ENCODE results near the gene UBAP1L.
"Not testable (repeated sequence)": the region's sequence is repeated elsewhere in the genome, so short reads cannot be mapped to it uniquely, and the experiment has no call there.

UBAP1L gene

GRCh38 chr15:65115542-65115941 is 542 bp upstream of the UBAP1L start:
- no peak for TF ChIP-seq JUND (IDR thresholded peaks at IDR 0.05; ENCODE audit: low read depth)
- in situ Hi-C loops (cut with HindIII; ENCODE audit: low pct_unique_long_range_greater_than_20kb, low sequenced_read_pairs) = no loop called here
- no peak for DNase-seq (ENCODE audit: low read depth in 1 of 2, low spot score in 1 of 2)

DNA sequence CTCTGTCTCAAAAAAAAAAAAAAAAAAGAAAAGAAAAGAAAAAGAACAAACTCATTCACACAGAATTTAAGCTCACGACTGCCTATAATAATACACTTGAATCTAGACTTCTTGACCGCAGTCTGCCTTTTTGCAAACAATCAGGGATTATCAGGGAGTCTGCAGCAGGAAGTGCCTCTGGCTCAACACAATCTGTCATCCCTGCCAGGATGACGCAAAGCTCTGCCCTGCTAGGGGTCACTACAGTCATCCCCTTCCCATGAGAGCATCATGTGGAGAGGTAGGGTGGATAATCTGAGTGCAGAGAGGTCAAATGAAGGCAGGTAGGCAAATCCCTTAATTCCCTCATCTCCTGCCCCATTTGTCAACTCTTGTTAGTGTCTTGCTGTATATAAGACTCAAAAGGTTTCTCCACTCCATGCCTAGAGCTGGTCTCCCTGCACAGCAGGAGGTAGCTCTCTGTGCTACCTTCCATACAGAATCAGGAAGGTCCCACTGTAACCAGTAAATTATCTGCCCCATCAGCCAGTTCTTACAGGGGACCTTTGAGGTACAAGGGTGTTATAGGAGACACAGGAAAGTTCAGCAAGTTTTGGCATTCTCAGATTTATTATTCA is 4.2 kb downstream of the UBAP1L start:
- in situ Hi-C loops (cut with HindIII; ENCODE audit: low pct_unique_long_range_greater_than_20kb, low sequenced_read_pairs) = no loop called here
- no peak for DNase-seq (ENCODE audit: low read depth in 1 of 2, low spot score in 1 of 2)
- no peak for TF ChIP-seq JUND (IDR thresholded peaks at IDR 0.05; ENCODE audit: low read depth)

GRCh38 chr15:65106011-65106590 is 8.9 kb downstream of the UBAP1L start:
- TF ChIP-seq JUND (IDR thresholded peaks at IDR 0.05; ENCODE audit: low read depth) = no peak
- in situ Hi-C loops (cut with HindIII; ENCODE audit: low pct_unique_long_range_greater_than_20kb, low sequenced_read_pairs) = no loop called here
- DNase-seq (ENCODE audit: low read depth in 1 of 2, low spot score in 1 of 2) = no peak

DNA sequence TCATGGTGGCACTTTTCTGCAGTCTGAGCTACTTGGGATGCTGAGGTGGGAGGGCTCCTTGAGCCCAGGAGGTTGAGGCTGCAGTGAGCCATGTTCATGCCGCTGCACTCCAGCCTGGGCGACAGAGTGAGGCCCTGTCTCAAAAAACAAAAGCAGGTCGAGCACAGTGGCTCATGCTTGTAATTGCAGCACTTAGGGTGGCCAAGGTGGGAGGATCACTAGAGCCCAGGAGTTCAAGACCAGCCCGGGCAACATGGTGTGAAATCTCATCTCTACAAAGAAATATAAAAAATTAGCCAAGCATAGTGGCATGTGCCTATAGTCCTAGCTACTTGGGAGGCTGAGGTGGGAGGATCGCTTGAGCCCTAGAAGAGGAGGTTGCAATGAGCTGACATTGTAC is 10.0 kb downstream of the UBAP1L start:
- in situ Hi-C loops (cut with HindIII; ENCODE audit: low pct_unique_long_range_greater_than_20kb, low sequenced_read_pairs) = no loop called here
- no peak for TF ChIP-seq JUND (IDR thresholded peaks at IDR 0.05; ENCODE audit: low read depth)

DNA sequence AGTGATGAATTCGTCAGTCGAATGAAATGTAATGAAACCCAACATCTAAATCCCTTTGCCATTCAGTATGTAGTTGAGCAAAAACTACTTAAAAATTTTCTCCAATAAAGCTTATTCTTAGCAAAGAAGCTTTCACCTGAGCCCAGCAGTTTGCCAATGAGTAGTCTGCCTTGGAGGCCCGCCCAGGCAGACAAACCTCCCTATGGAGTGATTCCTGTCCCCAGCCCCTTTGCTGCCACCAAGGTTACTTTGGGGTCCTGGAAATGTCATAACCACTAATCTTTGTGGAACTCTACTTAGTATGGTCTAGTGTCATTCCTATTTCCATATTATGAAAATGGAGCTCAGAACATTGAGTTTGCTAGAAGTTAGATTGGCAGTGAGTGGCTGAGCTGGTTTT is 12.1 kb downstream of the UBAP1L start:
- TF ChIP-seq JUND (IDR thresholded peaks at IDR 0.05; ENCODE audit: low read depth) = no peak
- in situ Hi-C loops (cut with HindIII; ENCODE audit: low pct_unique_long_range_greater_than_20kb, low sequenced_read_pairs) = no loop called here
- no peak for DNase-seq (ENCODE audit: low read depth in 1 of 2, low spot score in 1 of 2)

More for the DNA sequence above, 10.0 kb downstream of the UBAP1L start:
- DNase-seq (ENCODE audit: low read depth in 1 of 2, low spot score in 1 of 2) = no peak

DNA sequence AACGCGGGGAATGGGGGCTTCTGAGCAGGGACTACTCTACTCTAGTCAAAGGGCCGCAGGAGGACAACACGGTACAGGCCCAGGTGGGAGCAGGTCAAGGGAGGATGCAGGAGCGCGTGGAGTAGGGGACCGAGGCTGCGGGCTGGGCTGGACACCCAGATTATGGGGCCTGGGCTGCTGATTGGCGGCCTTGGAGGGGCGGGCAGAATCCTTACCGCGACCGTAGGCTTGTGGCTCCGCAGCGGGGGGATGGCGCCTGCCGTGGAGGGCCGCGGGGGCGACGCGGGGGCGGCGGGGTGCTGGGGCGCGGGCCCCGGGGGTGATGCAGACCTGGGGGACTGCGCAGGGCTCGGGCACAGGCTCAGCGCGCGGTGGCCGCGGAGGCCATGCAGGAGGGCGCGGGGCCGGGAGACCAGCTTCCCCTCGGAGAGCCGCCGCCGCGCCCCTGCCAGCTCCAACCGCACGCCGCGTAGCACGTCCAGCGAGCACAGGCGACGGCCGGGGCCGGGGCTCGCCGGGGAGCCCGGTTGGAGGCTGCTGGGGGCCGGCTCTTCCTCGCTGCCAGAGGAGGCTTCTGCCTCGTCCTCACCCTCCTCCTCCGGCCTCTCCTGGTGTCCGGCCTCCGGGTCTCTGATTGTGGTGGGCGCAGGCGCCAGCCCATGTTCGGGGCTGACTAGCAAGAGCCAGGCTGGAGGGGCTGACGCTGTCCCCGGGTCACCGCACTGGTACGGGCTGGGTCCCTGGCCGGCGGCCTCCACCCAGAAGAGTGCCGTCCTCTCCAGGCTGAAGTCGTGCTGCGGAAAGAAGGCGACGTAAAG is 12.9 kb downstream of the UBAP1L start:
- no peak for DNase-seq (ENCODE audit: low read depth in 1 of 2, low spot score in 1 of 2)
- TF ChIP-seq JUND (IDR thresholded peaks at IDR 0.05; ENCODE audit: low read depth) = no peak
- in situ Hi-C loops (cut with HindIII; ENCODE audit: low pct_unique_long_range_greater_than_20kb, low sequenced_read_pairs) = no loop called here

DNA sequence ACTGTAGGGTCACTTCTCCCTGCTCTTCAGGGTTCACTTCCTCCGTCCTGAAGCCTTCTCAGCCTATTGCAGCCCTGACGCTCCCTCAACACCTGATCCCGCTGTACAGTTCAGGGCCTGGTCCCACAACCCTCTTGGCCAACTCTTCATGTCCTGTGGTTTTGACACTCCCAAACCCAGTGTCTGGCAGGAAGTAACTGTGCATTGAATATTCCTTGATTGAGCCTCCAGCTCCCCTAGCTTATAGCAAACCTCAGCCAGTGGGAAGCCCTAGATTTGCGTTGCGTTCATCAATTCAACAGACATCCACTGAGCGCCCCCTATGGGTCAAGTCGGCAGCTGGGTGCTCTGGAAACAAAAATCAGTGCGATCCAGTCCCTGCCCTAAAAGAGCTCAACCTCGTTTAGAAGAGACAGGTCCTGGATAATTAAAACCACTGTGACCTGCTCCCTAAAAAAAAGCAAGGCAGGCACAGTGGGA is 13.5 kb downstream of the UBAP1L start:
- no peak for TF ChIP-seq JUND (IDR thresholded peaks at IDR 0.05; ENCODE audit: low read depth)
- in situ Hi-C loops (cut with HindIII; ENCODE audit: low pct_unique_long_range_greater_than_20kb, low sequenced_read_pairs) = no loop called here
- peak; percentile 63 to 67 for DNase-seq (ENCODE audit: low read depth in 1 of 2, low spot score in 1 of 2)

DNA sequence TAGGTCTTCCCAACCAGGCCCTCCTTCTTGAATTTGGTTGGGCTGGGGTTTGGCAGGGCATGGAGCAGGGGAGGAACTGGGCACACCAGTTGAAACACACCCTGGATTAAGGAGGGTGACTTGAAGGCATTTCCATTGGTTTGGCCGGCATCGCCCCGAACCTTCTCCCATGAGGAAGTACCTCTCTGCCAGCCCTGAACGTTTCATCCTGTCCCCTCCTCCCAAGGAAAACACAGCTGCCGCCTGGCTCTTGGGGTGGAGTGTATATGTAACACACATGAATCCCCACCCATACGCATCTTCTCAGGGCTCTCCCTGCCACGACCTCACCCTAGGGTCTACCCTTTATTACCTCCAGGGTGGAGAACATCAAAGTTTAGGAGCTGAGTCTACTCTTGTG is 14.6 kb downstream of the UBAP1L start:
- TF ChIP-seq JUND (IDR thresholded peaks at IDR 0.05; ENCODE audit: low read depth) = no peak
- in situ Hi-C loops (cut with HindIII; ENCODE audit: low pct_unique_long_range_greater_than_20kb, low sequenced_read_pairs) = no loop called here
- DNase-seq (ENCODE audit: low read depth in 1 of 2, low spot score in 1 of 2) = no peak

DNA sequence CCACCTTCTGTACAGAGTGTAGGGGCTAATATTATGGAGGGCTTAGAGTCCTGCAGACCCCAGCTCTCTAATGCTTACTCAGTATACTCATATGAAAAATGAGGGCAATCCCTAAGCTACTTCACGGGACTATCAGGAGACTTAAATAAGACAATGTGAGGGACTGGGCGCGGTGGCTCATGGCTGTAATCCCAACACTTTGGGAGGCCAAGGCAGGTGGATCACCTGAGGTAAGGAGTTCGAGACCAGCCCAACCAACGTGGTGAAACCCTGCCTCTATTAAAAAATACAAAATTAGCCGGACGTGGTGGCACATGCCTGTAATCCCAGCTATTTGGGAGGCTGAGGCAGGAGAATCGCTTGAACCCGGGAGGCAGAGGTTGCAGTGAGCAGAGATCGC is 15.2 kb downstream of the UBAP1L start:
- in situ Hi-C loops (cut with HindIII; ENCODE audit: low pct_unique_long_range_greater_than_20kb, low sequenced_read_pairs); DNase-seq (ENCODE audit: low read depth in 1 of 2, low spot score in 1 of 2): not testable (repeated sequence)

- TF ChIP-seq JUND (IDR thresholded peaks at IDR 0.05; ENCODE audit: low read depth) = no peak
- DNase-seq (ENCODE audit: low read depth in 1 of 2, low spot score in 1 of 2) = no peak
These were observed 15.7 kb downstream of the UBAP1L start for GRCh38 chr15:65099336-65099735.

GRCh38 chr15:65097651-65098263 is 17.2 kb downstream of the UBAP1L start:
- TF ChIP-seq JUND (IDR thresholded peaks at IDR 0.05; ENCODE audit: low read depth) = no peak
- in situ Hi-C loops (cut with HindIII; ENCODE audit: low pct_unique_long_range_greater_than_20kb, low sequenced_read_pairs) = no loop called here
- DNase-seq (ENCODE audit: low read depth in 1 of 2, low spot score in 1 of 2) = no peak

More at GRCh38 chr15:65099336-65099735, 15.7 kb downstream of the UBAP1L start:
- in situ Hi-C loops (cut with HindIII; ENCODE audit: low pct_unique_long_range_greater_than_20kb, low sequenced_read_pairs) = no loop called here

- in situ Hi-C loops (cut with HindIII; ENCODE audit: low pct_unique_long_range_greater_than_20kb, low sequenced_read_pairs) = no loop called here
- DNase-seq (ENCODE audit: low read depth in 1 of 2, low spot score in 1 of 2) = no peak
- TF ChIP-seq JUND (IDR thresholded peaks at IDR 0.05; ENCODE audit: low read depth) = no peak
These were observed 18.3 kb downstream of the UBAP1L start for GRCh38 chr15:65096481-65097385.

Measured in T47D (cell line).